H1 (cell line): ENCODE data around the gene SHISA9. TPM values are rescaled to one million over a fixed set of nuclear protein-coding genes. Genes with fewer than 3 reads are reported as not detected.

Experiments
- ATF3 ChIP-seq: IDR thresholded peaks from 2 replicates; pipeline ENCODE4 v1.6.1; 2011; ENCODE audit warnings: low read depth, mild to moderate bottlenecking, low read length; ENCODE audit not compliant: insufficient read depth
- CEBPB ChIP-seq: IDR thresholded peaks from 2 replicates; pipeline ENCODE4 v1.6.1; 2012; ENCODE audit warnings: low read depth, low read length
- CHD7 ChIP-seq: fragments of 300-600 bp; sonication (generic); IDR thresholded peaks from 2 replicates; pipeline ENCODE4 v1.7.1; 2012; ENCODE audit warnings: low read length, moderate library complexity, mild to moderate bottlenecking, inconsistent platforms; ENCODE audit not compliant: insufficient replicate concordance
- PHF8 ChIP-seq: fragments of 200-600 bp; sonication (generic); conservative IDR thresholded peaks from 2 replicates; pipeline ENCODE4 v1.7.1; 2012; ENCODE audit warnings: low read depth, mild to moderate bottlenecking, inconsistent platforms, low read length, moderate library complexity
- TAF7 ChIP-seq: optimal IDR thresholded peaks from 2 replicates; pipeline ENCODE3; 2011; ENCODE audit warnings: low read depth, mild to moderate bottlenecking, inconsistent platforms, low read length, moderate library complexity, borderline replicate concordance
- polyA plus RNA-seq, 7 experiments: library from polyadenylated mRNA; depleted of rRNA in 3 of 7; stranded (reverse) in 5 of 7; unstranded in 2 of 7; fragments of >200 nt in 5 of 7; fragments of 200-250 nt in 2 of 7; gene quantifications; 1 replicate in 5 of 7; 2 replicates in 1 of 7; 4 replicates in 1 of 7; pipeline versions ENCODE4 v1.2.1 to v1.2.3, GENCODE V29; 2011 to 2013; ENCODE audit warnings: missing spikeins in 2 of 7, mixed read lengths in 2 of 7
- total RNA-seq: library from RNA; stranded (reverse); fragmentation: NEBNext Ultra II Directional; extraction: Animal tissue kit (Norgen Biotek cat#: 25700); gene quantifications from 2 replicates; pipeline ENCODE4 v1.2.1, GENCODE V29; 2021

Gene SHISA9
- total and polyA plus RNA-seq, 2 of the 8 experiments (the other 6 are each of a cell fraction or from before 2014, with no cell fraction given), result 25.6 to 39.8 TPM

GRCh38 chr16:13244770-13245169 lies 343.4 kb downstream of the SHISA9 start (continued):
- TF ChIP-seq ATF3, result no peak
- no peak for TF ChIP-seq CEBPB
- no peak for TF ChIP-seq TAF7
- no peak for TF ChIP-seq CHD7
- no peak for TF ChIP-seq PHF8
